ENCODE data around the gene MSANTD3.

DNA sequence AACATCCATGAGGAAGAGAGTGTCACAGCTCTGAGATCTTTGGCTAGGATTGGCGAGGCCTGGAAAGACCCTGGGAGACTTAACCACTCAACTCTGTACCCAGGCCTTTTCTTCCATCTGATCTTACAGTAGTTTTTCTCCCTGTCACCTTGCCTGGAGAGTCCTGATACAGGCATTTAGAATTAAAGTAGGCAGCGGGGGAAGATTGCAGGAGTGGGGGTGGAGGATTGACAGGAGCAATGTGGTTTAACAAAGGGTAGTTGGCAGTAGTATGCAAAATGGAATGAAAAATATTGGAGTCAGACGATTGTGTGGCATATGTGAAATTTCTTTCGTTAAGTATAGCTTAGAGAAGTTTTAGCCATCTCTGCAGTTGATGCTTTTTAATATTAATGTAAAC lies 62.9 kb downstream of the MSANTD3 start:
- TF ChIP-seq, protein P1, sequence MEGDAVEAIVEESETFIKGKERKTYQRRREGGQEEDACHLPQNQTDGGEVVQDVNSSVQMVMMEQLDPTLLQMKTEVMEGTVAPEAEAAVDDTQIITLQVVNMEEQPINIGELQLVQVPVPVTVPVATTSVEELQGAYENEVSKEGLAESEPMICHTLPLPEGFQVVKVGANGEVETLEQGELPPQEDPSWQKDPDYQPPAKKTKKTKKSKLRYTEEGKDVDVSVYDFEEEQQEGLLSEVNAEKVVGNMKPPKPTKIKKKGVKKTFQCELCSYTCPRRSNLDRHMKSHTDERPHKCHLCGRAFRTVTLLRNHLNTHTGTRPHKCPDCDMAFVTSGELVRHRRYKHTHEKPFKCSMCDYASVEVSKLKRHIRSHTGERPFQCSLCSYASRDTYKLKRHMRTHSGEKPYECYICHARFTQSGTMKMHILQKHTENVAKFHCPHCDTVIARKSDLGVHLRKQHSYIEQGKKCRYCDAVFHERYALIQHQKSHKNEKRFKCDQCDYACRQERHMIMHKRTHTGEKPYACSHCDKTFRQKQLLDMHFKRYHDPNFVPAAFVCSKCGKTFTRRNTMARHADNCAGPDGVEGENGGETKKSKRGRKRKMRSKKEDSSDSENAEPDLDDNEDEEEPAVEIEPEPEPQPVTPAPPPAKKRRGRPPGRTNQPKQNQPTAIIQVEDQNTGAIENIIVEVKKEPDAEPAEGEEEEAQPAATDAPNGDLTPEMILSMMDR (IDR thresholded peaks at IDR 0.05) = no peak
- TF ChIP-seq POLR2A (IDR thresholded peaks at IDR 0.05) (no peak), EP300 (IDR thresholded peaks at IDR 0.05) (no peak)
